Activated T-cell treated with anti-CD3 and anti-CD28 coated beads, Interleukin-2, amount 50 U/mL, for 24 hours (primary cell): Measurements from ENCODE around the gene HOXC12.

Experiments
- DNase-seq: peaks from one replicate; pipeline ENCODE4 v3.0.0-alpha.2; 2020
- H3K27ac Mint-ChIP-seq: 2 replicates; pipeline ENCODE4 v1.8.0; 2020; ENCODE audit warnings: mild to moderate bottlenecking, mixed read lengths
- H3K27me3 Mint-ChIP-seq: 2 replicates; pipeline ENCODE4 v1.8.0; 2020; ENCODE audit warnings: mixed read lengths
- H3K36me3 Mint-ChIP-seq: 2 replicates; pipeline ENCODE4 v1.8.0; 2020; ENCODE audit warnings: low read depth, mixed read lengths
- H3K4me1 Mint-ChIP-seq: 2 replicates; pipeline ENCODE4 v1.8.0; 2020; ENCODE audit warnings: low read depth, mixed read lengths
- H3K4me3 Mint-ChIP-seq: 2 replicates; pipeline ENCODE4 v1.8.0; 2020; ENCODE audit warnings: mild to moderate bottlenecking, moderate library complexity, mixed read lengths
- H3K9me3 Mint-ChIP-seq: 2 replicates; pipeline ENCODE4 v1.8.0; 2020; ENCODE audit warnings: mixed read lengths

The HOXC12 gene

GRCh38 chr12:53997204-53998109 lies 42.8 kb downstream of the HOXC12 start:
- H3K27ac Mint-ChIP-seq = no peak overlapping the region
- peaks cover 100% of the 10 kb centered on the region for H3K27me3 Mint-ChIP-seq
- no peak overlapping the region for H3K4me3 Mint-ChIP-seq
- H3K36me3 Mint-ChIP-seq = no peaks in the 10 kb centered on the region
- peaks cover 40% of the 10 kb centered on the region for H3K4me1 Mint-ChIP-seq
- no peaks in the 10 kb centered on the region for H3K9me3 Mint-ChIP-seq
- DNase-seq = no peak

GRCh38 chr12:53998110-53998899 lies 43.6 kb downstream of the HOXC12 start:
- peaks cover 100% of the 10 kb centered on the region for H3K27me3 Mint-ChIP-seq
- H3K27ac Mint-ChIP-seq = no peak overlapping the region

DNA sequence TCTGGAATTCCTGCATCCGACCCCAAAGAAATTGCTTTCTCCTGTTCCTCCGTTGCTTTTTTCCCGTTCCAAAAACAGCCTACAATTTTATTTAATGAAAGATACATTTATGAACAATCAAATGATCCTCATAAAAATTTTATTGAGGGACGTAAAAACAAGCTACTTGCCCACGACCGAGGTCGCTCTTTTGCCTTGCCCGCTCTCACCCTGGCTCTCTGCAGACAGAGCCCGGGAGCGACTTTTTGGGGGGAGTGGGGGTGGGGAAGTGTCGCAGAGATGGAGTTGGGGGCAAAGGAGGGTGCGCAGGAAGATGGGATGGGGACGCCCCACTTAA lies 44.2 kb downstream of the HOXC12 start:
- H3K27ac Mint-ChIP-seq = no peak overlapping the region
- peaks cover 43% of the 10 kb centered on the region for H3K4me1 Mint-ChIP-seq
- H3K27me3 Mint-ChIP-seq = peaks cover 100% of the 10 kb centered on the region
- no peaks in the 10 kb centered on the region for H3K9me3 Mint-ChIP-seq
- no peak for DNase-seq
- no peaks in the 10 kb centered on the region for H3K36me3 Mint-ChIP-seq
- H3K4me3 Mint-ChIP-seq = no peak overlapping the region

More at GRCh38 chr12:53998110-53998899, 43.6 kb downstream of the HOXC12 start:
- Mint-ChIP-seq H3K4me1 (peaks cover 44% of the 10 kb centered on the region), H3K36me3 (no peaks in the 10 kb centered on the region), H3K9me3 (no peaks in the 10 kb centered on the region), H3K4me3 (no peak overlapping the region)
- no peak for DNase-seq

DNA sequence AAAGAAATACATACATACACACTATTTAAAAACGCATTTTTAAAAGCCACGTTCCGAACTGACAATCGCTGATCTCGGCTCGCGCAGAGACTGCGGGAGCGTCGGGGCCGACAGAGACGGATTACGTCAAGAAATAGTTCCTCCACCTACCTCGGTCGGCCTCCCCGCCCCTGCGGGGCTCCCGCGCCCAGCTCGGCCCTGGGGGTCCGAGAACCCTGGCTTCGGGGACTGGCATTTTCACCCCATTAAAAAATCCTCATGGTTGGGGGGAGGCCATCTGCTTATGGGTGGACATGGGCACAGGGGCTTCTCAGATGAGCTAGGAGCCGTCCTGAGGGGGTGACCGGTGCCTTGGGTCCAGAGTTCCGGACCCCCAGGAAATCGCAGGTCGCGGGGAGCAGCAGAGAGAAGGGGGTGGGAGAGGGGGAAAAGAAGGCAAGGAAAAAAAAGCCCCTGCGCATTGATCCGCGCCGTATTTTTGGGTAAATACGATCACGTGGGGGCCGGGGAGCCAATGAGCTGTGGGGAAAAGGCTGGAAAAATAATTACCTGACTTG lies 44.9 kb downstream of the HOXC12 start:
- H3K4me3 Mint-ChIP-seq = peak overlapping the region; percentile 53
- DNase-seq = no peak
- no peaks in the 10 kb centered on the region for H3K9me3 Mint-ChIP-seq
- peaks cover 39% of the 10 kb centered on the region for H3K4me1 Mint-ChIP-seq
- no peaks in the 10 kb centered on the region for H3K36me3 Mint-ChIP-seq
- H3K27me3 Mint-ChIP-seq = peaks cover 100% of the 10 kb centered on the region
- no peak overlapping the region for H3K27ac Mint-ChIP-seq

DNA sequence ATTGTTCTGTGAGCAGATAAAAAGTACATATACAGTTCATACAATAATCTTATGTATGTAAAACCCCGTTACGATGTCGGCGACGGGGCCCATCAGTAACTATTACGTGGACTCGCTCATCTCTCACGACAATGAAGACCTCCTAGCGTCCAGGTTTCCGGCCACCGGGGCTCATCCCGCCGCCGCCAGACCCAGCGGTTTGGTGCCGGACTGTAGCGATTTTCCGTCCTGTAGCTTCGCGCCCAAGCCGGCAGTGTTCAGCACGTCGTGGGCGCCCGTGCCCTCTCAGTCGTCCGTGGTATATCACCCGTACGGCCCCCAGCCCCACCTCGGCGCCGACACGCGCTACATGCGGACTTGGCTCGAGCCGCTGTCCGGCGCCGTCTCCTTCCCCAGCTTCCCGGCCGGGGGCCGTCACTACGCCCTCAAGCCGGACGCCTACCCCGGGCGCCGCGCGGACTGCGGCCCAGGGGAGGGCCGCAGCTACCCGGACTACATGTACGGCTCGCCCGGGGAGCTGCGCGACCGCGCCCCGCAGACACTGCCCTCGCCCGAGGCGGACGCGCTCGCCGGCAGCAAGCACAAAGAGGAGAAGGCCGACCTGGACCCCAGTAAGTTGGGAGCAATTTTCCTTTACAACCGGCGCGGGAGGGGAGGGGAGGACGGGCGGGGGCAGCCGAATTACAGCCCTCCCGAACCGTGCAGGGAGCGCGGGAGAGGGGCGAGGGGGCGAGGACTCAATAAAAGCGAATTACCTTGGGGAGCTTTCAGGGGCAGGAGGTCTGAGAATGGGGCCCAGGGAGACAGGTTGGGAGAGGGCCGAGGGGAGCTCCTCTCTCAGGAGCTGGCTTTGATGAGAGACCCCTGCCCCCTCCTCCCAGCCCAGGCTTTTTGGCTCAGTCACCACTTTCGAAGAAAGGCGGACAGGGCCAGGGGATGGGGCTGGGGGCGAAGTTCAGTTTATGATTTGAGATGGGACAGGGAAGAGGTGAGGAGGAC lies 45.7 kb downstream of the HOXC12 start, which contains the start of gene HOXC9:
HOXC9 (plus strand) TSS at position 46 of the 999 bp plus-strand sequence; CDS start at position 74, 28 bp downstream.
- H3K36me3 Mint-ChIP-seq = no peaks in the 10 kb centered on the region
- H3K27me3 Mint-ChIP-seq = peaks cover 100% of the 10 kb centered on the region
- H3K4me3 Mint-ChIP-seq = peak within 1 kb of the TSS; percentile 53
- DNase-seq = no peak
- H3K9me3 Mint-ChIP-seq = no peaks in the 10 kb centered on the region
- H3K27ac Mint-ChIP-seq = no peak within 1 kb of the TSS
- peaks cover 34% of the 10 kb centered on the region for H3K4me1 Mint-ChIP-seq

DNA sequence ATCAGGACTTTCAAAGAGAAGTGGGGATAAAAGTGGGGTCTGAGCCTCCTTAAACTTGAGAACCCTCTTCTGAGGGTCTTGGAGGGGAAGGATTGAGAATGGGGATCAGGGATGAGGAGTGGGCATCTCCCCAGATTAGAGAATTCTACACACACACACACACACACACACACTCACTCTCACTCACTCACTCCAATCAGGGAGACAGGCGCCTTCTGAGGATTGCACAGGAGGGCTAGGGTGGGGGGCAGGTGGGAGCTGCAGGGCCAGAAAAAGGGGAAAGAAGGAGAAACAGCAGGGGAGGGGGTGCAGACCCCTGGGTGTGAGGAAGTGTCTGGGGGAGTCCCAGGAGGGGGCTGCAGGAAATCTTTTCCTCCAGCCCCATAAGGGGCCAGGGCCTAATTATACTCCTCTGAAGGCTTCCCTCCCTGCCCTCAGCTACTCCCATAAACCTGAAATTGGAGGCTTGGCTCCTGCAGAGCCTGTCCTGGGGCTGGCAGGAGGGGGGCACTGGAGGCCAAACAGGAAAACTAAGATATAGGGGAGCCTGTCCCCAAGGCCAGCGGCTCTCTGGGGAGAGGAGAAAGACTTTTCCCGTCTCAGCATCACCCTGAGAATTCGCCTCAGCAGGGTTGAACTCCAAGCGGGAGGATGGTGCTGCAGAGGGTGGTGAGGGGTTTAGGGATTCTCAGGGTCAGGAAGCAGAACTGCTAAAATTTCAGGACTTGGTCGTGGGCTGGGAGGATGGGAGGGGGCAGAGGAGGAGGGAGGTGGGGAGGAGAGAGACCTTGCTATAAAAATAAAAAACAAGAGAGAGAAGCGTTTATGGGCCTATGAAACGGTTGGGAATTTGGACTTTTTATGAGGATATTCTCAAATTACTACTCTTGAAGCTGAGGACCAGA lies 46.8 kb downstream of the HOXC12 start:
- no peak for DNase-seq
- Mint-ChIP-seq H3K36me3 (no peaks in the 10 kb centered on the region), H3K4me1 (peaks cover 33% of the 10 kb centered on the region), H3K4me3 (no peak overlapping the region), H3K27ac (no peak overlapping the region), H3K9me3 (no peaks in the 10 kb centered on the region), H3K27me3 (peaks cover 100% of the 10 kb centered on the region)

DNA sequence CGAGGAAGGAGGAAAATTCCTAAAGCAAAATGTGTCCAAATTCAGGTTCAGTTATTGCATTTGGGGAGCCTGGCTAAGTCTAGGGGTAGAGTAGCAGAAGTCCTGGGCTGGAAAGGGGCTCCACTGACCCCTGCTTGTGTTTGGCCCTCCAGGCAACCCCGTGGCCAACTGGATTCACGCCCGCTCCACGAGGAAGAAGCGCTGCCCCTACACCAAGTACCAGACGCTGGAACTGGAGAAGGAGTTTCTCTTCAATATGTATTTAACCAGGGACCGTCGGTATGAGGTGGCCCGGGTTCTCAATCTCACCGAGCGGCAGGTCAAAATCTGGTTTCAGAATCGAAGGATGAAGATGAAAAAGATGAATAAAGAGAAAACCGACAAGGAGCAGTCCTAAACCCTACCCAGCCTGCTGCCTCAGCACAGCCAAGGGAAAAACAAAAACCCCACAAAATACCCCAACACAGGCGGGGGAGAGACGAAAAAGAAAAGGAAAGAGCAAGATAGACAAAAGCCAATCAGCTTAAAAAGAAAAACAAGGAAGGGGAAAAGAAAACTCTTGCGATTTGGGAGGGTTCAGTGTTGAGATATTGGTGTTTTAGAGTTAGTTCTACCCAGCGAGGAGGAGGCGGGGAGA lies 47.7 kb downstream of the HOXC12 start:
- Mint-ChIP-seq H3K4me3 (no peak overlapping the region), H3K27ac (no peak overlapping the region), H3K9me3 (no peaks in the 10 kb centered on the region), H3K4me1 (peaks cover 31% of the 10 kb centered on the region), H3K27me3 (peaks cover 100% of the 10 kb centered on the region), H3K36me3 (no peaks in the 10 kb centered on the region)
- DNase-seq = no peak

- Mint-ChIP-seq H3K4me3 (no peak overlapping the region), H3K27me3 (peaks cover 100% of the 10 kb centered on the region), H3K4me1 (peaks cover 26% of the 10 kb centered on the region), H3K36me3 (no peaks in the 10 kb centered on the region), H3K27ac (no peak overlapping the region), H3K9me3 (no peaks in the 10 kb centered on the region)
- no peak for DNase-seq
Observed at GRCh38 chr12:54002915-54003389, 48.2 kb downstream of the HOXC12 start.

DNA sequence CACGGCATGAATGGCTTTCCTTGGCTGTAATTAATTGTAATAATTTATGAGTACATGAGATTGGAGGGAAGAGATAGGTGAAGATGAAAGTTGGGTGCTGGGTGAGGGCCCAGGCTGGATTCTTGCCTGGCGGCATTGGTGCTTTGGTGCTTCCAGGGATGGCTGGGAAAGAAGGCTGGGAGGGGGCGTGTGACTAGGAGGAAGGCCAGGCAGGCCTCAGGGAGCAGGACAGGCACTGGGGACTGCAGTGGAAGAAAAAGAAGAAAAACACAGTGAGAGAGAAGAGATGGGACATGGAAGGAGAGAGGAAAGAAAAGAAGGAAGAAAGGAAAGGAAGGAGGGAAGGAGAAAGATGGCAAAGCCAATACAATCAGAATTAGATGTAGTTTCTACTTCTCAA lies 48.9 kb downstream of the HOXC12 start:
- Mint-ChIP-seq H3K36me3 (no peaks in the 10 kb centered on the region), H3K4me1 (peaks cover 26% of the 10 kb centered on the region), H3K9me3 (no peaks in the 10 kb centered on the region), H3K27ac (no peak overlapping the region), H3K4me3 (no peak overlapping the region), H3K27me3 (peaks cover 100% of the 10 kb centered on the region)
- no peak for DNase-seq

GRCh38 chr12:54004063-54004840 lies 49.5 kb downstream of the HOXC12 start:
- Mint-ChIP-seq H3K27me3 (peaks cover 98% of the 10 kb centered on the region), H3K4me3 (no peak overlapping the region), H3K36me3 (no peaks in the 10 kb centered on the region), H3K4me1 (peaks cover 28% of the 10 kb centered on the region), H3K27ac (no peak overlapping the region), H3K9me3 (no peaks in the 10 kb centered on the region)
- DNase-seq = no peak

GRCh38 chr12:54004841-54005530 lies 50.3 kb downstream of the HOXC12 start:
- Mint-ChIP-seq H3K27ac (no peak overlapping the region), H3K27me3 (peaks cover 98% of the 10 kb centered on the region), H3K4me1 (peaks cover 34% of the 10 kb centered on the region), H3K36me3 (no peaks in the 10 kb centered on the region), H3K9me3 (no peaks in the 10 kb centered on the region), H3K4me3 (no peak overlapping the region)
- no peak for DNase-seq

GRCh38 chr12:54005531-54005852 lies 50.8 kb downstream of the HOXC12 start:
- Mint-ChIP-seq H3K4me1 (peaks cover 31% of the 10 kb centered on the region), H3K27ac (no peak overlapping the region), H3K9me3 (no peaks in the 10 kb centered on the region), H3K27me3 (peaks cover 98% of the 10 kb centered on the region), H3K4me3 (no peak overlapping the region), H3K36me3 (no peaks in the 10 kb centered on the region)
- no peak for DNase-seq
